ENCODE measurements around the gene CD101.

The CD101 gene

GRCh38 chr1:117059678-117060440 lies 58.3 kb downstream of the CD101 start, which contains the start of gene TTF2:
Gene TTF2, plus strand, starts transcription at chr1:117060326. Its CDS starts 21 bp downstream, at chr1:117060347.
- peak within 1 kb of the TSS; percentile 83 for H3K4me3 ChIP-seq (ENCODE audit: low read depth, low read length)
- peak; percentile 99 for DNase-seq (ENCODE audit: low read depth)
- TF ChIP-seq, protein P1, sequence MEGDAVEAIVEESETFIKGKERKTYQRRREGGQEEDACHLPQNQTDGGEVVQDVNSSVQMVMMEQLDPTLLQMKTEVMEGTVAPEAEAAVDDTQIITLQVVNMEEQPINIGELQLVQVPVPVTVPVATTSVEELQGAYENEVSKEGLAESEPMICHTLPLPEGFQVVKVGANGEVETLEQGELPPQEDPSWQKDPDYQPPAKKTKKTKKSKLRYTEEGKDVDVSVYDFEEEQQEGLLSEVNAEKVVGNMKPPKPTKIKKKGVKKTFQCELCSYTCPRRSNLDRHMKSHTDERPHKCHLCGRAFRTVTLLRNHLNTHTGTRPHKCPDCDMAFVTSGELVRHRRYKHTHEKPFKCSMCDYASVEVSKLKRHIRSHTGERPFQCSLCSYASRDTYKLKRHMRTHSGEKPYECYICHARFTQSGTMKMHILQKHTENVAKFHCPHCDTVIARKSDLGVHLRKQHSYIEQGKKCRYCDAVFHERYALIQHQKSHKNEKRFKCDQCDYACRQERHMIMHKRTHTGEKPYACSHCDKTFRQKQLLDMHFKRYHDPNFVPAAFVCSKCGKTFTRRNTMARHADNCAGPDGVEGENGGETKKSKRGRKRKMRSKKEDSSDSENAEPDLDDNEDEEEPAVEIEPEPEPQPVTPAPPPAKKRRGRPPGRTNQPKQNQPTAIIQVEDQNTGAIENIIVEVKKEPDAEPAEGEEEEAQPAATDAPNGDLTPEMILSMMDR (conservative IDR thresholded peaks at IDR 0.05; ENCODE audit: low read depth, low read length) = peak; percentile 42

- H3K4me3 ChIP-seq (ENCODE audit: low read depth, low read length) = peak overlapping the region; percentile 83
- TF ChIP-seq, protein P1 (conservative IDR thresholded peaks at IDR 0.05; ENCODE audit: low read depth, low read length) = no peak
- peak; percentile 70 for DNase-seq (ENCODE audit: low read depth)
Measured at GRCh38 chr1:117060441-117061317, 59.1 kb downstream of the CD101 start.

GRCh38 chr1:117061986-117062415 lies 60.4 kb downstream of the CD101 start:
- TF ChIP-seq, protein P1 (conservative IDR thresholded peaks at IDR 0.05; ENCODE audit: low read depth, low read length) = no peak
- DNase-seq (ENCODE audit: low read depth) = peak; percentile 79
- H3K4me3 ChIP-seq (ENCODE audit: low read depth, low read length) = no peak overlapping the region

- TF ChIP-seq, protein P1 (conservative IDR thresholded peaks at IDR 0.05; ENCODE audit: low read depth, low read length) = no peak
- no peak for DNase-seq (ENCODE audit: low read depth)
- H3K4me3 ChIP-seq (ENCODE audit: low read depth, low read length) = no peak overlapping the region
Measured at GRCh38 chr1:117066367-117066766, 64.8 kb downstream of the CD101 start.

DNA sequence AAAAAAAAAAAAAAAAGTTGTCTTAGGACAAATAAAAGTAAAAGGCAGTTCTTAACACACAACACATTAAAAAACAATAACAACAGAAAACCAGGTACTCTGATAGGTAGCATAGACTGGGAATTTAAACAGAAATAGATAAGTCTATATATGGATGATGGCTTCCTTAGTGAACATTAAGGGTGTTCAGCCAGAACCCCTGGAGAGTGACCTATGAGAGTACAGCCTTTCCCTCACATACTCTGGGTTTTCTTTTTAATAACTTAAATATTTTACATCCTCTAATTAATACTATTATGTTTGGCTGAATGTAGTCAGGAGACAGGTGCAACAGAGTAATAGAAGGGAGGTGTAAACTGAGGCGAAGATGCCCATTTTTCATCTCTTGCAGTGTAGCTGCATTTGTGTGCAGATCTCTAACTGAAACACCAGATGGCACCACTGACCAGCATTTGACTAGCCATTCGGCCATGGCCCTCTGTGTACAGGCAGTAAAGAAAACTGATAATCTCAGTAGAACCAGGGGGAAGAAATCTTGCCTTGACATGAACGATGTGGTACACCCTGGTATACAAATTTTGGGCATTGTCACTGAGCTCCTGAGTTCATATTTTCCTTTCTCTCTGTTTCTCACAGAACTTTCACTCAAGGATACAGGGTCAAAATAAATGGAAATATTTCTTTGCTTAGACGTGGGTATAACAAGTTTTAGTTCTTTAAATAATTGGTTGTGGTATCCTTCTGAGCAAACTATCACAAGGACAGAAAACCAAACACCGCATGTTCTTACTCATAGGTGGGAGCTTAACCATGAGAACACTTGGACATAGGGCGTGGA lies 66.2 kb downstream of the CD101 start:
- TF ChIP-seq, protein P1 (conservative IDR thresholded peaks at IDR 0.05; ENCODE audit: low read depth, low read length) = peak; percentile 96
- DNase-seq (ENCODE audit: low read depth) = peak; percentile 84
- H3K4me3 ChIP-seq (ENCODE audit: low read depth, low read length) = no peak overlapping the region

DNA sequence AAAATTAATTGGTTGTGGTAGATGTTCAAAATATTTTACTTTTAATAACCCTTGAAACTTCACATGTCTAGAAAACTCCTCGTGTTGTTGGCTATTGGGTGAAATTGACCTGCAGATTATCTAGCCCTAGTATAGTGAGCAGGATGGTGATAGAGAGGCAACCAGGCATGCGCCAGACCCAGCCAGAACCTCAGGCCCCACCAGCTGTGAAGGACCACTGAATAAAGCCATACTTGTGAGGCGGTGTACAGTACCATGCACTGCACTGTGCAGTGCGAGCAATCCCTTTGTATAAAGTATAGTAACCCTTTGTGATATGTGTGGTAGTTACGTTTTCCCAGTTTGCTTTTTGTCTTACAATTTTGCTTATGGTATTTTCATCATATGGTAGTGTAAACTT lies 67.0 kb downstream of the CD101 start:
- no peak for DNase-seq (ENCODE audit: low read depth)
- no peak overlapping the region for H3K4me3 ChIP-seq (ENCODE audit: low read depth, low read length)
- TF ChIP-seq, protein P1 (conservative IDR thresholded peaks at IDR 0.05; ENCODE audit: low read depth, low read length) = no peak
